ENCODE data around the gene STPG3. TPM values are rescaled to one million over a fixed set of nuclear protein-coding genes. Genes with fewer than 3 reads are reported as not detected.
A peak's percentile ranks its signal among the peaks of the same experiment; 100 is the strongest.

The STPG3 gene
- total and polyA plus RNA-seq, 9 of the 15 experiments (the other 6 are each of a cell fraction or from before 2014, with no cell fraction given), result not detected

GRCh38 chr9:137211532-137211931, 39.6 kb upstream of the STPG3 start (continued):
- no peak for TF ChIP-seq ZBTB34 (CRISPR knock-in tag; IDR thresholded peaks at IDR 0.05)
- no peak for TF ChIP-seq GABPA (tag; conservative IDR thresholded peaks at IDR 0.05; ENCODE audit: low read depth)
- peak; percentile 66; the same call in 1 of the 2 replicates for TF ChIP-seq POLR2G (IDR thresholded peaks at IDR 0.05; ENCODE audit: low read depth, low read length)
- no peak for TF ChIP-seq NCOA1 (IDR thresholded peaks at IDR 0.05; ENCODE audit: low read depth)
- TF ChIP-seq ARHGAP35 (IDR thresholded peaks at IDR 0.05; ENCODE audit: partially characterized antibody), result no peak
- peak; percentile 49; the same call in 1 of the 2 replicates for TF ChIP-seq RBFOX2 (IDR thresholded peaks at IDR 0.05; ENCODE audit: low read depth, low read length)
- no peak for TF ChIP-seq HMG20A (CRISPR knock-in tag; conservative IDR thresholded peaks at IDR 0.05)

GRCh38 chr9:137212520-137212919, 38.6 kb upstream of the STPG3 start:
- ChIA-PET POLR2A (interaction anchor here (1.0 kb wide), 1 partner anchor 8 kb away, joined by 3 read pairs; no protein-coding TSS in a partner anchor), CTCF (ENCODE audit: low intra/inter-chr PET ratio) (no interaction called here)
- H3K27ac ChIP-seq (ENCODE audit: extremely low read depth, low read depth, low read length), result no peak overlapping the region
- BruUV-seq (replicated peaks), result no TSS peak
- peaks cover 48% of the 10 kb centered on the region; the same call in 2 of the 3 replicates for H3K36me3 ChIP-seq (ENCODE audit: control insufficient read depth, insufficient read depth, low read length)
- DNase-seq (ENCODE audit: extremely low read depth in 1 of 4, low spot score in 3 of 4) (no peak), FAIRE-seq (no peak), ATAC-seq (no peak)
- in situ Hi-C loops (cut with MboI) (no loop called here), intact Hi-C loops (cut with micrococcal nuclease) (no loop called here)
- H3K9me3 ChIP-seq (replicated peaks; ENCODE audit: control insufficient read depth, insufficient read depth, low read depth, low read length), result no peaks in the 10 kb centered on the region
- 83% methylated on average over 16 of the region's 21 CpGs for WGBS (ENCODE audit: insufficient coverage, low coverage, missing lambda C conversion rate)
- H3K9me1 ChIP-seq (ENCODE audit: control insufficient read depth, insufficient read depth, low read length), result no peaks in the 10 kb centered on the region
- no peak for TF ChIP-seq RERE (CRISPR knock-in tag; IDR thresholded peaks at IDR 0.05; ENCODE audit: borderline replicate concordance)
- no peak for TF ChIP-seq ZNF212 (CRISPR knock-in tag; IDR thresholded peaks at IDR 0.05)
- no peak for TF ChIP-seq TCF15 (CRISPR knock-in tag; IDR thresholded peaks at IDR 0.05)
- no peak for TF ChIP-seq MTA1 (IDR thresholded peaks at IDR 0.05; ENCODE audit: borderline replicate concordance)
- no peak overlapping the region for H2AFZ ChIP-seq (ENCODE audit: low read depth, low read length)
- H4K20me1 ChIP-seq (replicated peaks; ENCODE audit: control insufficient read depth, insufficient read depth, low read length), result peaks cover 3% of the 10 kb centered on the region; the same call in 1 of the 2 replicates
- peak overlapping the region in 1 of 2 experiments; percentile 55; a peak in 2 of 4 replicates for H3K9ac ChIP-seq (ENCODE audit: insufficient read depth in 1 of 2, low read depth in 2 of 2, low read length in 2 of 2)
- H3K4me1 ChIP-seq (replicated peaks in 1 of 2; ENCODE audit: control insufficient read depth in 2 of 2, insufficient read depth in 2 of 2, low read length in 2 of 2), result peaks cover 5 to 55% of the 10 kb centered on the region in 2 experiments; a peak in 4 of 5 replicates
- no peaks in the 10 kb centered on the region for H3K27me3 ChIP-seq (ENCODE audit: control insufficient read depth in 2 of 2, insufficient read depth in 2 of 2, low read length in 2 of 2)
- no peak overlapping the region for H3K4me2 ChIP-seq (ENCODE audit: insufficient read depth, low read length)
- peaks cover 3% of the 10 kb centered on the region; the same call in 2 of the 3 replicates for H3K79me2 ChIP-seq (ENCODE audit: control insufficient read depth, insufficient read depth, low read length)
- H3K4me3 ChIP-seq, result no peak overlapping the region
